ENCODE data around the gene PCDHB12.
A peak's percentile ranks its signal among the peaks of the same experiment; 100 is the strongest.
"Not testable (repeated sequence)": the region's sequence is repeated elsewhere in the genome, so short reads cannot be mapped to it uniquely, and the experiment has no call there.

Gene PCDHB12

DNA sequence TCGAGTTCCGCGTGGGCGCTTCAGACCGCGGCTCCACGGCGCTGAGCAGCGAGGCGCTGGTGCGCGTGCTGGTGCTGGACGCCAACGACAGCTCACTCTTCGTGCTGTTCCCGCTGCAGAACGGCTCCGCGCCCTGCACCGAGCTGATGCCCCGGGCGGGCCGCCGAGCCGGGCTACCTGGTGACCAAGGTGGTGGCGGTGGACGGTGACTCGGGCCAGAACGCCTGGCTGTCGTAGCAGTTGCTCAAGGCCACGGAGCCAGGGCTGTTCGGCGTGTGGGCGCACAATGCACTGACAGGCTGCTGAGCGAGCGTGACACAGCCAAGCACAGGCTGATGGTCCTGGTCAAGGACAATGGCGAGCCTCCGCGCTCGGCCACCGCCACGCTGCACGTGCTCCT, 33.0 kb downstream of the PCDHB12 start:
- no peaks in the 10 kb centered on the region for H3K27me3 ChIP-seq
- peaks cover 0 to 3% (median 0%) of the 10 kb centered on the region in 11 experiments; a peak in 2 of 22 replicates for H3K36me3 ChIP-seq
- no peak overlapping the region for H3K4me2 ChIP-seq
- no peaks in the 10 kb centered on the region for H4K20me1 ChIP-seq
- H3K27ac ChIP-seq = no peak overlapping the region
- H3K4me3 ChIP-seq = no peak overlapping the region; a peak in 2 of 20 replicates
- no peak overlapping the region for H3K9ac ChIP-seq
- H3K4me1 ChIP-seq = no peaks in the 10 kb centered on the region
- no peak for TF ChIP-seq Cebpa-rat (IDR thresholded peaks at IDR 0.05)
- peaks cover 88 to 100% (median 99%) of the 10 kb centered on the region in 11 experiments for H3K9me3 ChIP-seq (replicated peaks in 1 of 11)

DNA sequence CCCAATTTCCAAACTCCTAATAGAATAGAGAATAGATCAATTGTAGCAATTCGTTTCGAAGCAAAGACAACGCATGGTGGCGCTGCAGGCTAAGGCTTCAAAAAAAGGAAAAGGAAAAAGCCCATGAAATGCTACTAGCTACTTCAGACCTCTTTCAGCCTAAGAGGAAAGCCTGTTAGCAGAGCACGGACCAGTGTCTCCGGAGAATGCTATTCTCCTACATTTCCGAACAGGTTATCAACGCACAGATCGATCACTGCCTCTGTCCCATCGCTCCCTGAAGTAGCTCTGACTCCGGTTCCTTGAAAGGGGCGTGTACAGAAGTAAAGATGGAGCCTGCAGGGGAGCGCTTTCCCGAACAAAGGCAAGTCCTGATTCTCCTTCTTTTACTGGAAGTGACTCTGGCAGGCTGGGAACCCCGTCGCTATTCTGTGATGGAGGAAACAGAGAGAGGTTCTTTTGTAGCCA, 36.8 kb downstream of the PCDHB12 start, which contains the start of gene PCDHB15:
TSS of gene PCDHB15 (plus strand) at position 146 of the 468 bp plus-strand sequence. CDS start at position 330, 184 bp downstream.
- H3K4me2 ChIP-seq = no peak within 1 kb of the TSS
- no peak within 1 kb of the TSS for H3K27ac ChIP-seq
- peak within 1 kb of the TSS in 1 of 10 experiments; percentile 35; a peak in 2 of 20 replicates for H3K4me3 ChIP-seq
- H3K9ac ChIP-seq = no peak within 1 kb of the TSS
- H3K9me3 ChIP-seq (replicated peaks in 1 of 11) = peaks cover 92 to 100% (median 99%) of the 10 kb centered on the region in 11 experiments
- peaks cover 0 to 8% (median 0%) of the 10 kb centered on the region in 11 experiments; a peak in 4 of 22 replicates for H3K36me3 ChIP-seq
- no peaks in the 10 kb centered on the region for H3K27me3 ChIP-seq
- H4K20me1 ChIP-seq = no peaks in the 10 kb centered on the region
- H3K4me1 ChIP-seq = no peaks in the 10 kb centered on the region
- TF ChIP-seq Cebpa-rat (IDR thresholded peaks at IDR 0.05) = no peak

DNA sequence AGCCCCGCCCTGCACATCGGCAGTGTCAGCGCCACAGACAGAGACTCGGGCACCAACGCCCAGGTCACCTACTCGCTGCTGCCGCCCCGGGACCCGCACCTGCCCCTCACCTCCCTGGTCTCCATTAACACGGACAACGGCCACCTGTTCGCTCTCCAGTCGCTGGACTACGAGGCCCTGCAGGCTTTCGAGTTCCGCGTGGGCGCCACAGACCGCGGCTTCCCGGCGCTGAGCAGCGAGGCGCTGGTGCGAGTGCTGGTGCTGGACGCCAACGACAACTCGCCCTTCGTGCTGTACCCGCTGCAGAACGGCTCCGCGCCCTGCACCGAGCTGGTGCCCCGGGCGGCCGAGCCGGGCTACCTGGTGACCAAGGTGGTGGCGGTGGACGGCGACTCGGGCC, 38.5 kb downstream of the PCDHB12 start:
- H3K27ac ChIP-seq, H3K9ac ChIP-seq, H4K20me1 ChIP-seq, H3K27me3 ChIP-seq, H3K4me3 ChIP-seq, H3K4me2 ChIP-seq, H3K4me1 ChIP-seq: not testable (repeated sequence)
- peaks cover 92 to 100% (median 99%) of the 10 kb centered on the region in 11 experiments for H3K9me3 ChIP-seq (replicated peaks in 1 of 11)
- peaks cover 0 to 10% (median 0%) of the 10 kb centered on the region in 11 experiments; a peak in 5 of 22 replicates for H3K36me3 ChIP-seq

DNA sequence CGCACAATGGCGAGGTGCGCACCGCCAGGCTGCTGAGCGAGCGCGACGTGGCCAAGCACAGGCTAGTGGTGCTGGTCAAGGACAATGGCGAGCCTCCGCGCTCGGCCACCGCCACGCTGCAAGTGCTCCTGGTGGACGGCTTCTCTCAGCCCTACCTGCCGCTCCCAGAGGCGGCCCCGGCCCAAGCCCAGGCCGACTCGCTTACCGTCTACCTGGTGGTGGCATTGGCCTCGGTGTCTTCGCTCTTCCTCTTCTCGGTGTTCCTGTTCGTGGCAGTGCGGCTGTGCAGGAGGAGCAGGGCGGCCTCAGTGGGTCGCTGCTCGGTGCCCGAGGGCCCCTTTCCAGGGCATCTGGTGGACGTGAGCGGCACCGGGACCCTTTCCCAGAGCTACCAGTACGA, 38.9 kb downstream of the PCDHB12 start:
- Histone ChIP-seq H3K9me3 (replicated peaks in 1 of 11) (peaks cover 92 to 100% (median 99%) of the 10 kb centered on the region in 11 experiments), H3K36me3 (peaks cover 0 to 10% (median 0%) of the 10 kb centered on the region in 11 experiments; a peak in 5 of 22 replicates)
- not testable (repeated sequence) for H3K4me2 ChIP-seq, H3K4me3 ChIP-seq, H3K27ac ChIP-seq, H3K27me3 ChIP-seq, H4K20me1 ChIP-seq, H3K9ac ChIP-seq, H3K4me1 ChIP-seq

DNA sequence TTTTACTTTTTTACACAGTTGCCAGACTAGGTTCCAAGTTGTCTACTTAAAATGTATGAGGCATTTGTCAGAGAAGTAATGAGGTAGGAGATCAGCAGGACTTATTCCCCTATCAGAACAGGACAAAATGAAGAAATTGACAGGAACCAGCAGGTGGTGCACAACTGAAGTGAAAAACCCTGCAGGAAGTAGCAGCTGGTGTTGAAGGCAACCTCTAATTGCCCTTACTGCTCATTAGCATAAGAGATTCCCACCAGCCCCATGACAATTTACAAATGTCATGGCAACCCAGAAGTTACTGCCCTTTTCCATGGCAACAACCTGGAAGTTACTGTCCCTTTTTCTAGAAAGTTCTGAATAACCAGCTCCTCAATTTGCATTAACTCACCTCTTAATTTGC, 42.1 kb downstream of the PCDHB12 start:
- TF ChIP-seq Cebpa-rat (IDR thresholded peaks at IDR 0.05) = no peak
- H4K20me1 ChIP-seq = no peaks in the 10 kb centered on the region
- H3K4me3 ChIP-seq = no peak overlapping the region
- H3K9ac ChIP-seq = no peak overlapping the region
- peaks cover 97 to 100% (median 99%) of the 10 kb centered on the region in 11 experiments for H3K9me3 ChIP-seq (replicated peaks in 1 of 11)
- no peak overlapping the region for H3K4me2 ChIP-seq
- peaks cover 0 to 10% (median 0%) of the 10 kb centered on the region in 11 experiments; a peak in 6 of 22 replicates for H3K36me3 ChIP-seq
- H3K4me1 ChIP-seq = no peaks in the 10 kb centered on the region
- H3K27ac ChIP-seq = no peak overlapping the region
- H3K27me3 ChIP-seq = no peaks in the 10 kb centered on the region

DNA sequence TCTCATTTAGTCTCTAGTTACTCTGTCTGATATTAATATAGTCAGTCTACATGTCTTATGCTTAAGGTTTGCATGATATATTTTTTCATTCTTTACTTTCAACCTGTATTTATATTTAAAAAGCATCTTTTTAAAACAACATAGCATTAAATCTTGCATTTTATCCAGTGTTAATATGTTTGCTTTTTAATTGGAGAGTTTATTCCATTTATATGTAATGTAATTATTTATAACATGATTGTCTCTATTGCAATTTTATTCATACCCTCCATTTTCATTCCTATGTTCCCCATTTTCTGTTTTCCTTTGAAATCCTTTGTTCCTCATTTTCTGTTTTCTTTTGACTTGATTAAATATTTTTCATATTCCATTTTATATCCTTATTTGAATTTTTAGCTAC, 49.9 kb downstream of the PCDHB12 start:
- no peak overlapping the region for H3K4me2 ChIP-seq
- H3K4me1 ChIP-seq = no peaks in the 10 kb centered on the region
- H3K4me3 ChIP-seq = no peak overlapping the region; a peak in 1 of 20 replicates
- no peak overlapping the region for H3K9ac ChIP-seq
- H3K9me3 ChIP-seq (replicated peaks in 1 of 11) = peaks cover 99 to 100% (median 100%) of the 10 kb centered on the region in 11 experiments
- no peaks in the 10 kb centered on the region for H4K20me1 ChIP-seq
- no peak overlapping the region for H3K27ac ChIP-seq
- H3K36me3 ChIP-seq = peaks cover 0 to 18% (median 0%) of the 10 kb centered on the region in 11 experiments; a peak in 9 of 22 replicates
- TF ChIP-seq Cebpa-rat (IDR thresholded peaks at IDR 0.05) = no peak
- H3K27me3 ChIP-seq = no peaks in the 10 kb centered on the region

DNA sequence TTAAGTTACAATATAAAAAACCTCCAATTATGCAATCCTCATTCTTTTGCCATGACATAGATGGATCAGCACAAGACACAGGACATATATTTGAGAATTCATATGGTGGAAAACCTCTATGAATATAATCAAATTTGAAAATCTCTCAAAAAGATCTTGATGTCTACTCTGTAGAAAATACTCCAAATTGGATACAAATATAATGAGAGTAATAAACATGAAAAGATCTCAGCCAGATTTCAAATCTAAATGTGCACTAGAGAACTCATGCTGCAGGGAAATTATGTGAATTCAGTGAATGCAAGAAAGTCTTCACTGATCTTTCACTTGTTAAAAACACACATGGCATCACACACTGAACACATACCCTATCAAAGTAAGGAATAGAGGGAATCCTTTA, 50.4 kb downstream of the PCDHB12 start:
- Histone ChIP-seq H3K27me3 (no peaks in the 10 kb centered on the region), H3K4me1 (no peaks in the 10 kb centered on the region), H3K9me3 (replicated peaks in 1 of 11) (peaks cover 99 to 100% (median 100%) of the 10 kb centered on the region in 11 experiments), H3K4me3 (no peak overlapping the region; a peak in 1 of 20 replicates), H3K36me3 (peaks cover 0 to 23% (median 3%) of the 10 kb centered on the region in 11 experiments; a peak in 9 of 22 replicates), H4K20me1 (no peaks in the 10 kb centered on the region), H3K27ac (no peak overlapping the region), H3K4me2 (no peak overlapping the region), H3K9ac (no peak overlapping the region)
- TF ChIP-seq Cebpa-rat (IDR thresholded peaks at IDR 0.05) = no peak

DNA sequence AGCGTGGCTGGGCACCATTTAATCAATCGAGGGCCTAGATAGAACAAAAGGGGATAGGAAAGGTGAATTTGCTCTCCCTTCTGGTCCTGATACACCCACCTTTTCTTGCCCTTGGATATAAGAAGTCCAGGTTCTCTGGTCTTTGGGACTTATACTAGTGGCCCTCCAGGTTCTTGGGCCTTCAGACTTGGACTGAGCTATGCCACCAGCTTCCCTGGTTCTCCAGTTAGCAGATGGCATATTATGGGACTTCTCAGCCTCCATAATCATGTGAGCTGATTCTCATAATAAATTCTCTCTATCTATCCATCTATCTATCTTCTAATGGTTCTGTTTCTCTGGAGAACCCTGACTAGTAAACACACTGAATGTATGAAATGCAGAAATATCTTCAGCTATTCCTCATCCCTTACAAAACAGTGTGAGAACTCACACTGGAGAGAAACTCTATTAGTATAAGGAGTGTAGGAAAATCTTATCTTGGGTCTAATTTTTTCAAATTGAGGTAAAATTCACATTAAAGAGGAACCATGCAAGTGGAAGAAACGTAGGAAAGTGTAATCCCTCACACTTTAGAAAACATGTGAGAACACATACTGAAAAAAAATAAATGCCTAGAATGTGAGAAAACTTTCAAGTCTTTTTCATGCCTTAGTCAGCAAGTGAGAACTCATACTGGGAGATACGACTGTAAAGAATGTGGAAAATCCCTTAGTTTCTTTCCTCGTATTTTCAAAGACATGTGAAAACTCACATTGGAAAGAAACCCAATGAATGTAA, 52.1 kb downstream of the PCDHB12 start:
- Histone ChIP-seq H3K4me1 (no peaks in the 10 kb centered on the region), H3K27ac (no peak overlapping the region), H3K9ac (no peak overlapping the region), H4K20me1 (no peaks in the 10 kb centered on the region), H3K36me3 (peaks cover 0 to 36% (median 9%) of the 10 kb centered on the region in 11 experiments; a peak in 11 of 22 replicates), H3K4me2 (no peak overlapping the region), H3K9me3 (replicated peaks in 1 of 11) (peaks cover 99 to 100% (median 100%) of the 10 kb centered on the region in 11 experiments), H3K4me3 (peak overlapping the region in 2 of 10 experiments; percentile 28 to 31; a peak in 4 of 20 replicates), H3K27me3 (no peaks in the 10 kb centered on the region)
- TF ChIP-seq Cebpa-rat (IDR thresholded peaks at IDR 0.05) = no peak

DNA sequence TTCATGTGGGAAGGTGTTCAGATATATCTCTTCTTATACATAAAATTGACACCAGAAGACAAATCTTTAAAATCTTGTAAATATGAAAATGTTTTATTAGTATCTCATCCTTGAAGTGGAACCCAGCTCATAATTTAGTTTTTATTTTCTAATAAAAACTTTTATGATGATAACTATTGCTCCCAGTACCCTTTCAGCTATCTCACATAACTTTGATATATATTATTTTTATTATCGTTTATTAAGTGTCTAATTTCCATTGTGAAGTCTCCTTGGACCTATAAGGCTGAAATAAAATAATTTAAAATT, 52.7 kb downstream of the PCDHB12 start:
- H3K9me3 ChIP-seq (replicated peaks in 1 of 11) = peaks cover 99 to 100% (median 100%) of the 10 kb centered on the region in 11 experiments

More for the DNA sequence above, 52.7 kb downstream of the PCDHB12 start:
- TF ChIP-seq Cebpa-rat (IDR thresholded peaks at IDR 0.05) = no peak
- H3K4me3 ChIP-seq = no peak overlapping the region; a peak in 2 of 20 replicates
- H3K4me2 ChIP-seq = no peak overlapping the region
- H3K36me3 ChIP-seq = peaks cover 0 to 42% (median 15%) of the 10 kb centered on the region in 11 experiments; a peak in 13 of 22 replicates
- no peaks in the 10 kb centered on the region for H3K4me1 ChIP-seq
- H4K20me1 ChIP-seq = no peaks in the 10 kb centered on the region
- H3K27me3 ChIP-seq = no peaks in the 10 kb centered on the region
- no peak overlapping the region for H3K27ac ChIP-seq
- no peak overlapping the region for H3K9ac ChIP-seq
